HG03280 (cell line): ENCODE results near the gene CHL1.
"Not testable (repeated sequence)": the region's sequence is repeated elsewhere in the genome, so short reads cannot be mapped to it uniquely, and the experiment has no call there.

Source experiments
- ATAC-seq: cut with Tn5 transposase; IDR thresholded peaks from one replicate; pipeline ENCODE4 v1.9.1; 2021; ENCODE audit warnings: mild to moderate bottlenecking, moderate library complexity; ENCODE audit not compliant: unreplicated experiment

The CHL1 gene

DNA sequence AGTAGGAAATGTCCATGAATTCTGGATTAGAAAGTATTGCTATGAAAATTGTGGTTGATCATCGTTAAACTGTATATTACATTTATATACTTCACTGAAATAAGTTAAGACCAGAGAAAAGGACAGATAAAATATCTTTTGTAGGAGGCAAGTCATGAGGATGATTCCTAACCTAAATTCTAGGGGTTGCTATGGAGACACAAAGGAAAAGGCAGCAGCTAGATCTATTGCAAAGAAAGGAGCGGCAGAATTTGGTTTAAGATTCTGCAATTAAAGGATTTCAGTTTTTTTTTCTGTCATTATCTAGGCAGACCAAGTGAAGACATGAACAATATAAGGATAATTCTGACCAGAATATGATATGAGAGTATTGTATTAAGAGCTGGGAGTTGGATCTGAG, 136.1 kb downstream of the CHL1 start:
- no peak for ATAC-seq

GRCh38 chr3:335240-335639, 138.7 kb downstream of the CHL1 start:
- no peak for ATAC-seq

DNA sequence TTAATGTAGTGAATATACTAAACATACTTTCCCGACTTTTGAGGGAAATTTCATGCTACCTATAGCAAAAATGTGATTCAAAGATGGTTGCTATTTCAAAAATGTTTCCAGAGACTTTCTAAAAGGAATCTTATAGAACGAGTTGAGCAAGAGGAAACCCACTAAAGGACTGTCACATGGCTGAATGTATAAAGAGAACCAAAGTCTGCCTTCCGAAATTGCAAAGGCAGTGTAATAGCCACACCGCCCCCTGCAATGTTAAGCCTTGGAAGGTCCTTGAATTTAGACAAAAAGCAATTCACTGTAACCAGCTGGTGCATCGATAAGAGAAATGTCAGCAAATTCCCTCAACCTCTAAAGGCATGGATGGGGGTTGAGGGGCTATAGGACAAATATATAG, 142.8 kb downstream of the CHL1 start:
- ATAC-seq = no peak

DNA sequence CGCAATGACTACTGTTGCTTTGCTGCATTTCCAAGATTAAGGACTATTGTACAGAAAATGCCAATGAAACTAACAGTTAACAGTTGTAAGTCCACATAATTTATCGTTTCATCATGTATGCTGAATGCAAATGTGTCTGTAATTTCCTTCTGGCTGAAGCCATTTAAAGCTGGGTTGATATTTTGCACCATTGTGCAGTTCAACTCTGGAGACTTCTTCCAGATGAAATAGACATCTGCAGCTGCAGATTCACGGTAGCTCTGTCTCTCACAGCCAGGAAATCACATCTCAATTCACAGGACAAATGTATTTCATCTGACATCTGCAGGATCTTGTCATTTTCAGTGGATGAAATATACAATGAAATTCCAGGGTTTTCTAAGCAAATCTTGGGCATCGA, 145.4 kb downstream of the CHL1 start:
- no peak for ATAC-seq

DNA sequence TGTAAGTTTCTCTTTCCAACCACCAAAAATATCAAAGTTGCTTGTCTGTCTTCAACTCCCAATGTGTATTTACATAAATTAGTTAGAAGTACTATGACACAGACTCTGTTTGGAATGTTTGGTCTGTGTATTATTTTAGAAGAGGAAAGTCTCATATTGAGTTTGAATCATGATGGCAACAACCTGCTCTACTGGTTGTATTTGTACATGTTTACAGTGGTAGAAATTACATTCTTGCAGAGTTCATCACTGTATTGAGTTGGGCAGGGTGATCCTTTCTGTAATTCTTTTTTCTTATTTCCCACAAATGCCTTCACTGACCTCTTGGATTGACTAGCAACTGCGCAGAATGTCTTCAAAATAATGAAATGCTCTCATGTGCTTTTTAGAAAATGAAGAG, 149.6 kb downstream of the CHL1 start:
- no peak for ATAC-seq

GRCh38 chr3:347581-347980, 151.0 kb downstream of the CHL1 start:
- ATAC-seq = no peak

DNA sequence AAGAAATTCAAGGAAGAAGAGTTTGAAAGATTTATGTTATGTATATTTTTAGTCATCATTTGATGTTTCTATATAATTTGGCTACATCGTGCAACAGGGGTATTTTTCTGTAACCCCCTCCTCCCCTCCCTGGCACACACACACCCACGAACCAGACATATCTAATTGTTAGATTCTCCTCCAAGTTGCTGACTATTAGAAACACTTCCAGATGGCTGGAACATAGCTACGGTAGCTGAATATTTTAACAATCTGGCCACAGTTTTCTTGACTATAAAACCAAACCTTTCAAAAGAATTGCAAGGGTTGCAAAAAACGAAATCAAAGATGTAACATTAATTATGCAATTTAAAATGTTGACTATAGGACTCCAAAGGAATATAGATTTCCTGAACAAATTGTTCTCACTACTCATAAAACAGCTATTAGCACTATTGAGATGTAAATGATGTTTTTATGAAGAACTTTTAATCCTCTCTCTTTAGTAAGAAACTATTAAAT, 154.4 kb downstream of the CHL1 start:
- no peak for ATAC-seq

GRCh38 chr3:352599-352998, 156.0 kb downstream of the CHL1 start:
- ATAC-seq = no peak

GRCh38 chr3:353191-353739, 156.7 kb downstream of the CHL1 start:
- no peak for ATAC-seq

DNA sequence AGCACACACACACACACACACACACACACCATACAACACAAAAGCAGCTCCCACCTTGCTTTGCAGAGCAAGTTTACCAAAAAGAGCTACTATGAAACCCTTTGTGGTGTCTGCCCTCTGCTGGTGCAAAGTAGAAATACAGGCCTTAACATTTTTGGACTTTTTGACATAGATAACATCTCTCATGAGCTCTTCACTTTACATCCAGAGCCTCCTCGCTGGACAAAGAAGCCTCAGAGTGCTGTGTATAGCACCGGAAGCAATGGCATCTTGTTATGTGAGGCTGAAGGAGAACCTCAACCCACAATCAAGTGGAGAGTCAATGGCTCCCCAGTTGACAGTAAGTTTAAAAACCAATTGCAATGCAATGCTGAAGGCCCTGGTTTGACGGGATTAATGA, 157.9 kb downstream of the CHL1 start:
- ATAC-seq = peak; percentile 75

DNA sequence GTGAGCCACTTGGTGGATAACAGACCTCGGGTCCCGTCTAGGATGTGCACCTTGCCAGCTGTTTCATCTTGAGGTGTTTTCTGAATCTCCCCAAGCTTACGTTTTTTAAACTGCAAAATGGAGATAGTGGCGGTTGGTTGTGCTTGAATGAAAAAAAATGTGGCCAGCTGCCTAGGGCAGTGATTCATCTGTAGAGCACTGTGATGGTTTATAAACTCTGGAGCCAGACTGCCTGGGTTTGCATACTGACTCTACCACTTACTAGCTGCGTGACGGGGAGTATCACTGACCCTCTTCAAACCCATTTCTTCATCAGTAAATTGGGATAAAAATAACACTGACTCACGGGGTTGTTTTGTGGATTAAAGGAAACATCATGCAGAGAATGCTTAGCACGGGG, 159.1 kb downstream of the CHL1 start:
- peak; percentile 46 for ATAC-seq

- ATAC-seq = no peak
Measured at GRCh38 chr3:356952-357351, 160.4 kb downstream of the CHL1 start.

- no peak for ATAC-seq
Measured at GRCh38 chr3:359672-360071, 163.1 kb downstream of the CHL1 start.

DNA sequence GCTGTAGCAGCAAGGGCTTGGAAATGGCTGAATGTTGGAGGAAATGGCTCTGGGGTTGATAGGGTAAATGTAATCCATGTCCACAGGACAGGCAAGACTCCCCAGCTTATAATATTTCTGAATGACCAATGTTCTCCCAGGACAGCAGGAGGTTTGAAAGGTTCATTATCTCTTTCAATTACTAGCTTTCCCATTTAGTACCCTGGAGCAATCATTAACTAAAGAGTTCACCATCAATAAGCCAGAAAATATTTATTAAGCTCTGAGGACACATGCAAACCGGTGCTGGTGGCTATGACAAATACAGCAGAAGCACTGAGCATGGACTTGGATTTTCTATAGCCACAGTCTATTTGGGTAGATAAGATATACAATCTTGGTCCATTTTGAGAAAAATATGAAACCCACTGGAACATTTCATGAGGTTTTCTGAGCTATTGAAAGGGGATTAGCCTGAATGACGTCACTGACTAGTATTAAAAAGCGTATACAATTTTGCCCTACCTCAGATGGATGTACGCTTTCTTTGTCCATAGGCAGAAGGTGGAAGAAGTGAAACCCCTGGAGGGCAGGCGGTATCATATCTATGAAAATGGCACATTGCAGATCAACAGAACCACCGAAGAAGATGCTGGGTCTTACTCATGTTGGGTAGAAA, 166.2 kb downstream of the CHL1 start:
- no peak for ATAC-seq

- no peak for ATAC-seq
Measured at GRCh38 chr3:364287-364686, 167.7 kb downstream of the CHL1 start.

DNA sequence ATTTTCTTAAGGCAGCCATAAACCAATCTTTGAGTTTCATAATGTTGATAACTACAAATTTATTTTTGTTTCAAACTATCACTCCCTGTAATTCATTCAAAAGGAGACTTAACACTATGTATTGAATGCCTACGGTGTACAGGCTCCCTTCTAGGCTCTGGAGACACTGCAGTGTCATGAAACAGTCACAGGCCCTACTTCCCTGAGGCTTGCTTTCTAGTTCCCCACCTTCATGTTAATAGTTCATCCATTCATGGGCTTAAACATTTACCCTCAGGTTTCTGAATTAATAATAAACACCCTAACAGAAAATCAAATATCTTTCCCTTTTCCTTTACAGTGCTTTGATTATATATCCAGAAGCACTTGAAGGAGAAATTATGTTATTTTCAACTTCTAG, 168.7 kb downstream of the CHL1 start:
- no peak for ATAC-seq

- not testable (repeated sequence) for ATAC-seq
Measured at GRCh38 chr3:366253-366652, 169.7 kb downstream of the CHL1 start.

DNA sequence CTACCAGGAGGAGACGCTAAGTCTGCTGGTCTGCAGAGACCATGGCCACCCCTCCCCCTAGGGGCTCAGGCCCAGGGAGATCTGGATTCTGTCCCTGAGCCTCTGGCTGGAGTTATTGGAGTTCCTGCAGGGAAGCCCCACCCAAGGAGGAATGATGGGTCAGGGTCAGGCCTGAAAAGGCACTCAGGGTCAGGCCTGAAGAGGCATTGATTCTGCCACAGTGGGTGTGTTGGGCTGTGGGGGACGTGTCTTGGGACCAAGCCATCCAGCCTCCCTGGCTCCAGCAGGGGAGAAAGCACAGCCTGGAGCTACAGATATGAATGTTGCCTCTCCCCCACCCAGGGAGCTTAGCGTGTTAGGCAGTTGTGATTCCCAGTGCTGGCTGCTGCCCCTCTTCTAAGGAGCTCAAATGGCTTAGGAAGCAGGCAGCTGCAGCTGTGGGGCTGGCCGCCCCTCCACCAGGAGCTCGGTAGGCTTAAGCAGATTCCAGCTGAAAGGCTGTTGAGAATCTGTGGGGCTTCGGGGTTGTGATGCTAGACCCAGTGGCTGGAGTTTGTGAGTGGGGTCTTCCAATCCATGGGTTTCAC, 176.7 kb downstream of the CHL1 start:
- no peak for ATAC-seq

DNA sequence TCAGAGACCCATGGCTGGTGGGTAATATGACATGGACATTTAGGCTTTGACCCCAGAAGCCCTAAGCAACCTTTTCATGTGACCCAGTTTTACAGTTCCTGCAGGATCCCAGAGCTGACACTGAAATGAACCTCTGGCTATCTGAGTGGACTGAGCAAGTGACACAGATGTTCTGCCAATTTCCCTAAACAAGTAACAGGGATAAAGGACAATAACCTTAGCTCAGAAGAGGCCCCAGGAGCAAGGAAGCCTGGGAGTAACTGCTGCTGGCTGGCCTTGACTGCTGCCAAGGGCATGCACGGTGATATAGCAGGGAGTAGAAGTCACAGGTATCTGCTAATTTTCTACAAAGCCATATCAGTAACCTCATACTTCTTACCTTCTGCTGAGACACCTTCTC, 177.9 kb downstream of the CHL1 start:
- ATAC-seq = no peak

- ATAC-seq = no peak
Measured at GRCh38 chr3:377158-377561, 180.6 kb downstream of the CHL1 start.

DNA sequence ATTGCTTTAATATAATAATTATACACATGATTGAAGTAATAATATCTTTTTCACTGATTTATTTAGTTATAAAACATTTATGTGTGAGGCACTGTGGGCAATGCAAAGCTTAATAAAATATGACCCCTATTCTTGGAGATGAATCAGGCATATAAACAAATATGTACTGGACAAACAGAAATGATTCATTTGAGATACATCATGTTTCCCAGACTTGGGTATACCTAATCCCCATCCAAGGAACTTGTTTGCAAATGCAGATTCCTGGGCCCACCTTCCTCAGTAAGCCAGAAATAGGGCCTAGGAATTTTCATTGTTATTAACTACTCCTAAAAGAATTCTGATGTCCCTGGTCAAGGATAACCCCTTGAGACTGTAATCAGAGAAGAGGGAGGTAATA, 184.2 kb downstream of the CHL1 start:
- ATAC-seq = no peak

DNA sequence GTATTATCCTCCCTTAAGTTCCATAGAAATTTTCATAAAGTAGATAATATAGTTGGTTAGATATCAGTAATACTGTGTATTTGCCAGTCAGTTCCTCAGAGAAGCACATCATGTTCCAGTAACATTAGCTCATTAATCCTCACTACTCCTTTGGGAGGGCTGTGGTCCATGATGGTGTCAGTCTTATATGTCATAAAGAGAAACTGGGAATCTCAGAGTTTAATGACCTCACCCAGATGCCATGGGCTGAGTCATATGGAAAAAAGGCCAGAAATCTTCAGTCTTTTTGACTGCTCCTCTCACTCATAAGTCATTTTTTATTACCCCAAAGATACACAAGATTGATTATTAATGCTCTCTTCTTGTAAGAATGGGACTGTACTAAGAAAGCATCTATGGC, 188.6 kb downstream of the CHL1 start:
- ATAC-seq = no peak

- no peak for ATAC-seq
Measured at GRCh38 chr3:394775-395174, 198.2 kb downstream of the CHL1 start.
